NB4 (cell line): ENCODE data around the gene DNAH17.

ENCODE experiments used
- DNase-seq: peaks from one replicate; pipeline ENCODE4 v3.0.0; 2010; ENCODE audit warnings: low read depth
- H3K4me3 ChIP-seq: one replicate; pipeline ENCODE4 v1.5.1; 2011; ENCODE audit warnings: mild to moderate bottlenecking, low read depth, low read length, moderate library complexity
- MAX ChIP-seq: IDR thresholded peaks from 2 replicates; pipeline ENCODE4 v1.6.1; 2011; ENCODE audit warnings: low read depth, low read length
- MYC ChIP-seq: IDR thresholded peaks from 2 replicates; pipeline ENCODE4 v1.6.1; 2011; ENCODE audit warnings: low read depth, low read length
- POLR2A ChIP-seq: IDR thresholded peaks from 2 replicates; pipeline ENCODE4 v1.6.1; 2011; ENCODE audit warnings: mild to moderate bottlenecking; ENCODE audit not compliant: insufficient read length; ENCODE audit errors: extremely low read depth
- TF ChIP-seq, protein P1 (sequence below): IDR thresholded peaks from one replicate; pipeline ENCODE4 v1.5.1; 2012; ENCODE audit warnings: low read depth, low read length

Gene DNAH17

GRCh38 chr17:78515480-78515879 lies 61.7 kb downstream of the DNAH17 start:
- no peak for DNase-seq
- H3K4me3 ChIP-seq, result no peak overlapping the region
- TF ChIP-seq MAX (no peak), POLR2A (no peak), MYC (no peak)
- TF ChIP-seq, protein P1, sequence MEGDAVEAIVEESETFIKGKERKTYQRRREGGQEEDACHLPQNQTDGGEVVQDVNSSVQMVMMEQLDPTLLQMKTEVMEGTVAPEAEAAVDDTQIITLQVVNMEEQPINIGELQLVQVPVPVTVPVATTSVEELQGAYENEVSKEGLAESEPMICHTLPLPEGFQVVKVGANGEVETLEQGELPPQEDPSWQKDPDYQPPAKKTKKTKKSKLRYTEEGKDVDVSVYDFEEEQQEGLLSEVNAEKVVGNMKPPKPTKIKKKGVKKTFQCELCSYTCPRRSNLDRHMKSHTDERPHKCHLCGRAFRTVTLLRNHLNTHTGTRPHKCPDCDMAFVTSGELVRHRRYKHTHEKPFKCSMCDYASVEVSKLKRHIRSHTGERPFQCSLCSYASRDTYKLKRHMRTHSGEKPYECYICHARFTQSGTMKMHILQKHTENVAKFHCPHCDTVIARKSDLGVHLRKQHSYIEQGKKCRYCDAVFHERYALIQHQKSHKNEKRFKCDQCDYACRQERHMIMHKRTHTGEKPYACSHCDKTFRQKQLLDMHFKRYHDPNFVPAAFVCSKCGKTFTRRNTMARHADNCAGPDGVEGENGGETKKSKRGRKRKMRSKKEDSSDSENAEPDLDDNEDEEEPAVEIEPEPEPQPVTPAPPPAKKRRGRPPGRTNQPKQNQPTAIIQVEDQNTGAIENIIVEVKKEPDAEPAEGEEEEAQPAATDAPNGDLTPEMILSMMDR, result no peak

GRCh38 chr17:78514521-78514920 lies 62.7 kb downstream of the DNAH17 start:
- no peak overlapping the region for H3K4me3 ChIP-seq
- no peak for DNase-seq

GRCh38 chr17:78512976-78513375 lies 64.2 kb downstream of the DNAH17 start:
- TF ChIP-seq MAX (no peak), MYC (no peak), POLR2A (no peak)
- TF ChIP-seq, protein P1, result no peak

More at GRCh38 chr17:78514521-78514920, 62.7 kb downstream of the DNAH17 start:
- TF ChIP-seq MYC, result no peak
- TF ChIP-seq, protein P1, result no peak
- TF ChIP-seq POLR2A, result no peak
- TF ChIP-seq MAX, result no peak

DNA sequence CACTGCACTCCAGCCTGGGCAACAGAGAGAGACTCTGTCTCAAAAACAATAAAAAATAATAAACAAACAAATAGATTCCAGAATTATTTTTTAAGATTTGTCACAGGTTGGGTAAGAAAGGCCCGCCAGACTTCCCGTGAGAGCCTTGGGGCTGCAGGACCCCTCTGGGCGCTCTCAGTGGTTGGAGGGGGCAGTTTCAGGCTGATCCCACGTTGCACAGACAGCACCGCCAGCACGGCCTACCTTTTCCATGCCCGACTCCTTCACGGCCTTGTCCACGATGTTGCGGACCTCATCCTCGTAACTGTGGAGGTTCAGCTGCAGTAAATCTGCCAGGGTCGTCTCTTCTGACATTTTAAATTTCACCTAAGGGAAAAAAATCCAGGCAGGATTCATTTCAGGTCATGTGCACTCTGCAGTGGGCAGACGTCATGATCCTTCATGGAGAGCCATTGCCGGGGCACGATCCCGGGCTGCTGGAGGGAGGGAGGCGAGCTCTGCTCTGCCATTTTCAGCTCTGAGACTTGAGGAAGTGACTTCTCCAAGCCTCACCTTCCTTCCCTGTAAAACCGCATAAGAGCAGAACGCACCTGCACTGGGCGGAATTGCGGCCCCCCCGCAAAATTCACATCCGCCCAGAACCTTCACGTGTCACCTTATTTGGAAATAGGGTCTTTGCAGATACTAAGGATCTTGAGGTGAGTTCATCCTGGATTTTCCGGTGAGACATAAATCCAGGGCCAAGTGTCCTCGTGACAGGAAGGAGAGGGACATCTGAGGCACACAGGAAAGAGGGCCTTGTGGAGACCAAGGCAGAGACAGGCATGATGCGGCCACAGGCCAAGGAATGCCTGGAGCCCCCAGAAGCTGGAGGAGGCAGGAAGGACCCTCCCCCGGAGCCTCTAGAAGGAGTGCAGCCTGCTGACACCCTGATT lies 66.8 kb downstream of the DNAH17 start:
- no peak overlapping the region for H3K4me3 ChIP-seq
- TF ChIP-seq, protein P1, result no peak
- no peak for DNase-seq

More at GRCh38 chr17:78512976-78513375, 64.2 kb downstream of the DNAH17 start:
- DNase-seq, result no peak
- H3K4me3 ChIP-seq, result no peak overlapping the region

GRCh38 chr17:78507526-78507925 lies 69.7 kb downstream of the DNAH17 start:
- no peak for DNase-seq
- TF ChIP-seq MAX, result no peak
- no peak for TF ChIP-seq MYC
- TF ChIP-seq POLR2A, result no peak
- TF ChIP-seq, protein P1, result no peak
- no peak overlapping the region for H3K4me3 ChIP-seq
